ENCODE measurements around the gene PTPN3.

- TF ChIP-seq, protein P1, sequence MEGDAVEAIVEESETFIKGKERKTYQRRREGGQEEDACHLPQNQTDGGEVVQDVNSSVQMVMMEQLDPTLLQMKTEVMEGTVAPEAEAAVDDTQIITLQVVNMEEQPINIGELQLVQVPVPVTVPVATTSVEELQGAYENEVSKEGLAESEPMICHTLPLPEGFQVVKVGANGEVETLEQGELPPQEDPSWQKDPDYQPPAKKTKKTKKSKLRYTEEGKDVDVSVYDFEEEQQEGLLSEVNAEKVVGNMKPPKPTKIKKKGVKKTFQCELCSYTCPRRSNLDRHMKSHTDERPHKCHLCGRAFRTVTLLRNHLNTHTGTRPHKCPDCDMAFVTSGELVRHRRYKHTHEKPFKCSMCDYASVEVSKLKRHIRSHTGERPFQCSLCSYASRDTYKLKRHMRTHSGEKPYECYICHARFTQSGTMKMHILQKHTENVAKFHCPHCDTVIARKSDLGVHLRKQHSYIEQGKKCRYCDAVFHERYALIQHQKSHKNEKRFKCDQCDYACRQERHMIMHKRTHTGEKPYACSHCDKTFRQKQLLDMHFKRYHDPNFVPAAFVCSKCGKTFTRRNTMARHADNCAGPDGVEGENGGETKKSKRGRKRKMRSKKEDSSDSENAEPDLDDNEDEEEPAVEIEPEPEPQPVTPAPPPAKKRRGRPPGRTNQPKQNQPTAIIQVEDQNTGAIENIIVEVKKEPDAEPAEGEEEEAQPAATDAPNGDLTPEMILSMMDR (conservative IDR thresholded peaks at IDR 0.05), result no peak
- TF ChIP-seq EZH2 (IDR thresholded peaks at IDR 0.05; ENCODE audit: low read depth), result no peak
Observed at GRCh38 chr9:109536859-109537258, 38.8 kb upstream of the PTPN3 start.
